Putamen (tissue), 1 donor: Measurements from ENCODE around the gene ULBP3.
A peak's percentile ranks its signal among the peaks of the same experiment; 100 is the strongest.
"Not testable (repeated sequence)": the region's sequence is repeated elsewhere in the genome, so short reads cannot be mapped to it uniquely, and the experiment has no call there.

Source experiments
- DNase-seq: peaks from one replicate; pipeline ENCODE4 v3.0.0-alpha.2; 2016; ENCODE audit warnings: low spot score

ULBP3 gene

GRCh38 chr6:150043096-150043495 lies 25.8 kb downstream of the ULBP3 start:
- no peak for DNase-seq

DNA sequence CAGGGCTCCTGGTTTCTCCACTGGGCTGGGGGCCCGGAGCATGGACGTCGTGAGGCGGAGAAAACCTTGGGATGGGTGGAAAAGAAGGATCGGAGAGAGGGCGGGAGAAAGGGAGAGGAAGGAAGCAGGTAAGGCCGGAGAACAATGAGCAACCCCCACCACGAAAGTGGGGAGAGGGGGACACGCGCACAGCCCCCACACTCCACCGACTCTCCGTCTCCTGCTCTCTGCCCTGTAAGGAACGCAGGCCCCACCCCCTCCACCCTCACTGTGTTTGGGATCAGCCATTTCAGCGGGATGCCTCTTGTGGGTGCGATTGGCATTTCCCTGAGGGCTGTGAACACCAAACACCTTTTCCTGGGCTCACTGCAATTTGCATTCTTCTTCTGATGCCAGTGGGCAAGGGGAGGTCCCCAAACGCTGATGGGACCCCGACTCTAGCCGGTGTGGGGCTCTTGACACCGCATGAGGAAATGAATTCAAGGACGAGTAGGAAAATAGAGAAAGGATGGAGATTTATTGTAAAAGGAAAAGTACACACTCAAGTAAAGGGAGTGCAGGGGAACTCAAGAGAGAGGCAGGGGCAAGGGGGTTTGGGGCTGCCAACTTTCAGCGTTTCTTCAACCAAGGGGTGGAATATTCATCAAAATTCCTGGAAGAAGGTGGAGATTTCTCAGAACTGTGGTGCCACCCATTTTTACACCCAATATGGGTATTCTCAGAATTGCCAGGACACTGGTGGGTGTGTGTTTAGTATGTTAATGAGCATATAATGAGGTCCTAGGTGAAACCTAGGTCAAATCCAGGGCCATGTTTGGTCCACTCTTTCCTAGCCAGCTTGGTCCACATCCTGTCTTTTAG lies 30.5 kb downstream of the ULBP3 start:
- no peak for DNase-seq

DNA sequence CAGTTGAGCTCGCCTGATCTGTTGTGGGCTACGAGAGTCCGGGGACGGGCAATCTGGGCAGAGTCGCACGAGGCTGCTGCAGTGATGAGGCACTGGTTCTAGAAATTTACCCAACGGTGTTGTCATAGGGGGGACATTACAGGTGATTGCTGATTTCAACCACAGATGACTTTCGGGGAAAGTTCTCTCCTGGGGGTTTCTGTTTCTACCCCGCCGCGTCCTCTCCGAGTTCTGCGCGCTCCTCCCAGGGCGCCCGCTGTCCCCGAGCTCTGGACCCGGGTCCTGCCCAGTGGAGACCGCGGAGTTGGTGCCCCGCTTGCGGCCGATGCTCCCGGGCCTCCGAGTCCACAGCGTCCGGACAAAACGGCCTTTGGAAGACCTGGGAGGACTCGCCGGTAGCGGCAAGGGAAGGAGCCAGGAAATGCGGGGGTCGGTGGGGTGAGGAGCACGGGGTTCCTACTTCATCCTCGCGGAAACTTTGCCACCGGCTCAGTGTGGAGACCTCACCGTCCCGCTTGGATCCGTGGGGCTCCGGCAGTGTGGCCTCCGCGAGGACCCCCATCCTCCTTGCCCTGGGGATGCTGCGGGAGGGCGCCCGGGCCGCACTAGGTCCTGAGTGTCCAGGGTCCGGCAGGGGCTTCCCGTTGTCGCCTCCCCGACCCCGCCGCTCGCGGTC lies 31.3 kb downstream of the ULBP3 start:
- DNase-seq: no peak

GRCh38 chr6:150036081-150036480 lies 32.8 kb downstream of the ULBP3 start:
- no peak for DNase-seq

- no peak for DNase-seq
Observed at GRCh38 chr6:150033207-150033771, 35.6 kb downstream of the ULBP3 start.

DNA sequence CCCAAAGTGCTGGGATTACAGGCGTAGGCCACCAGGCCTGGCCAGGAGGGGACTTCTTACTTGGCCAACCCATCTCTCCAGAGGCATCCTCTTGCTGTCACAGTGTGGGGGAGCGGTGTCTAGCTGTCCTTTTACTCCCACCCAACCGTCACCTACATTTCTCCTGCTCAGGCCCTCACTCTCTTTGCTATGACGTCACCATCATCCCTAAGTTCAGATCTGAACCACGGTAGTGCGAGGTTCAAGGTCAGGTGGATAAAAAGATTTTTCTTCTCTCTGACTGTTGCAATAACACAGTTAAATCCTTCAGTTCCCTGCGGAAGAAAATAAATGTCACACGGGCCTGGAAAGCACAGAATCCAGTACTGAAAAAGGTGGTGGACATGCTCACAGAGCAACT lies 36.3 kb downstream of the ULBP3 start:
- DNase-seq: no peak

DNA sequence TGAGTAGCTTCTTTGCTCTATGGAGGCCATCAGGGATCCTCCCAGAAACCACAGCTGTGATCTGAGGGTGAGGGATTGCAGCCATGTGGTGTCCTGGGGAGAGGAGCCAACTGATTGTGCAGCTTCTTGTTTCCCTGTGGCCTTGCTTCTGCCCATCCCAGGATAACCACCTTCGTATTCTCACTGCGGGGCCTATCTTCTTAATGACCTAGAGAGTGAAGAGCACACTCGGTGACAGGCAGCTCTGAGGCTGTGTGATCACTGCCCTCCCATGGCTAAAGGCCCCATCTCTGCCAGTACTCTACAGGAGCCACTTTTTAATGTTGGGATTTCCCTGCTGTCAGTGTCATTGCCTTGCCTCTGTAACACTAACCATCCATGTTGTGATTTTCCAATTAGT lies 38.3 kb downstream of the ULBP3 start:
- DNase-seq: no peak

DNA sequence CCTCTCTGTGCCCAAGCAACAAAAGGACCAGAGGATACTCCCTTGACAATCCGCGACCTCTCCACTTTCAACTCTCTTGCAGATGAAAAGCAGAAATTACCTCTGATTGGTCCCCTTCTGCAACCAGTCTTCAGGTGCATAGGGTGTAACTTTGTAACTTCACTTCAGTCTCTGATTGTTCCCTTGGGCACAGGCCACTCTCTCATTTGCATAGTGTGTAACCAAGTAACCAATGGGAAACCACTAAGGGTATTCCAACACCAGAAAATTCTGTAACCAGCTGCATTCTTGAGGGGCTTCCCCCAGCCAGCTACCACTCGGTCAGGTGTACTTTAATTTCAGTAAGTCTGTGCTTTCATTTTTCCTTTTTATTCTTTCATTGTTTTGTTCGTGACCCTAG lies 39.2 kb downstream of the ULBP3 start:
- no peak for DNase-seq

DNA sequence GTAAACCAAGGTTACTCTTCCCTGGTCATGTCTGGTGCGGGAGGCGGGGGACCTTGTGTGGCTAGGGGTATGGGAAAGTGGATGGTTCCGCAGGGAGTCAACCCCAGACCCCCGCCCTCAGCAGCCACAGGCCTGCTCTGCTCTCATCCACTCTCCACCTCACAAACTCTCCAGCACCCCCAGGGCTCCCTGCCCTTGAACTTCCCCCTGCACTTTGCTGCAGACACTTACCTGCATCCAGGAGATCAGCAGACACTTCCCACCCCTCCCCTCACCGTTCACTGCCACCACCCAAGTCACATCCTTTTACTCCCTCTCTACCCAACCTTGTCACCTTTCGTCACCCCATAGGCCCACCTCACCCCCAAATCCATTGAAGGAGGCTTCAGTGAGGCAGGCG lies 39.6 kb downstream of the ULBP3 start:
- DNase-seq: no peak

GRCh38 chr6:150028799-150029198 lies 40.1 kb downstream of the ULBP3 start:
- no peak for DNase-seq

- no peak for DNase-seq
Observed at GRCh38 chr6:150027806-150028565, 40.9 kb downstream of the ULBP3 start.

- DNase-seq: no peak
Observed at GRCh38 chr6:150026976-150027805, 41.7 kb downstream of the ULBP3 start.

GRCh38 chr6:150025201-150025917 lies 43.6 kb downstream of the ULBP3 start, which contains the start of gene RAET1L:
Gene RAET1L, minus strand, starts transcription at chr6:150025532. Its CDS starts 61 bp downstream, at chr6:150025471.
- DNase-seq: no peak

GRCh38 chr6:150024646-150025155 lies 44.2 kb downstream of the ULBP3 start:
- DNase-seq: no peak

GRCh38 chr6:150024021-150024420 lies 44.9 kb downstream of the ULBP3 start:
- DNase-seq: not testable (repeated sequence)

DNA sequence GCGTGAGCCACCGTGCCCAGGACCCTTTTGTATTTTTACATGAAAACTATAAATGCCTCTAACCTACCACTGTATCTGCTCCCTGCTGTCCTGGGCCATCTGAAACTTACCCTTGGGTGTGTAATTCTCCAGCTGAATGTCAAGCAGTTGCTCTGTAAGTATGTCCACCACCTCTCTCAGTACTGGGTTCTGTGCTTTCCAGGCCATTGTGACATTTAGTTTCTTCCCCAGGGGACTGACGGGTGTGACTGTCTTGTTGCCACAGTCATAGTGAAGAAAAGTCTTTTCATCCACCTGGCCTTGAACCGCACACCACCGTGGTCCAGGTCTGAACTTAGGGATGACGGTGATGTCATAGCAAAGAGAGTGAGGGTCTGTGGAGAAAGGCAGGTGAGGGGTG lies 47.1 kb downstream of the ULBP3 start:
- DNase-seq: not testable (repeated sequence)

GRCh38 chr6:150018846-150019580 lies 49.9 kb downstream of the ULBP3 start:
- DNase-seq: no peak

GRCh38 chr6:150017186-150017521 lies 51.8 kb downstream of the ULBP3 start:
- DNase-seq: not testable (repeated sequence)

- peak; percentile 87 for DNase-seq
Observed at GRCh38 chr6:150016324-150017185, 52.4 kb downstream of the ULBP3 start.
